ENCODE data around the gene CPNE8. TPM values are rescaled to one million over a fixed set of nuclear protein-coding genes. Genes with fewer than 3 reads are reported as not detected.
A peak's percentile ranks its signal among the peaks of the same experiment; 100 is the strongest.

Gene CPNE8
- total RNA-seq, 4 donors from 2014 or later: 10.5 to 18.1 (median 15.1) TPM

- Histone ChIP-seq H3K4me1 (no peaks in the 10 kb centered on the region), H3K36me3 (no peaks in the 10 kb centered on the region), H3K4me3 (no peak overlapping the region), H3K9me3 (no peaks in the 10 kb centered on the region), H3K27me3 (no peaks in the 10 kb centered on the region), H3K27ac (no peak overlapping the region)
- no peak for TF ChIP-seq POLR2A (IDR thresholded peaks at IDR 0.05)
- no peak for TF ChIP-seq CTCF (IDR thresholded peaks at IDR 0.05)
- intact Hi-C loops (cut with DNase I): no loop called here
- DNase-seq: no peak
- WGBS, 2 donors: 84 to 93% methylated on average over 7 of the region's 7 CpGs
Observed at GRCh38 chr12:38932320-38932719, 26.9 kb upstream of the CPNE8 start.

- WGBS, 2 donors: 84 to 85% methylated on average over 8 of the region's 8 CpGs
- Histone ChIP-seq H3K36me3 (no peaks in the 10 kb centered on the region), H3K4me3 (no peak overlapping the region), H3K27ac (no peak overlapping the region), H3K9me3 (no peaks in the 10 kb centered on the region), H3K27me3 (no peaks in the 10 kb centered on the region), H3K4me1 (no peaks in the 10 kb centered on the region)
- DNase-seq: no peak
- TF ChIP-seq CTCF (IDR thresholded peaks at IDR 0.05): no peak
- TF ChIP-seq POLR2A (IDR thresholded peaks at IDR 0.05): no peak
- intact Hi-C loops (cut with DNase I): no loop called here
Observed at GRCh38 chr12:38931461-38931860, 26.1 kb upstream of the CPNE8 start.

- H3K36me3 ChIP-seq: no peaks in the 10 kb centered on the region
- H3K27me3 ChIP-seq: no peaks in the 10 kb centered on the region
- H3K9me3 ChIP-seq: no peaks in the 10 kb centered on the region
- H3K4me3 ChIP-seq: no peak overlapping the region
- no peak overlapping the region for H3K27ac ChIP-seq
- no peaks in the 10 kb centered on the region for H3K4me1 ChIP-seq
- TF ChIP-seq POLR2A (IDR thresholded peaks at IDR 0.05): no peak
- no peak for TF ChIP-seq CTCF (IDR thresholded peaks at IDR 0.05)
- DNase-seq: no peak
- WGBS, 2 donors: 61 to 68% methylated on average over 4 of the region's 4 CpGs
- intact Hi-C loops (cut with DNase I): no loop called here
Observed at GRCh38 chr12:38930990-38931389, 25.6 kb upstream of the CPNE8 start.

- intact Hi-C loops (cut with DNase I): no loop called here
- 41 to 46% methylated on average over 1 of the region's 1 CpG for WGBS, 2 donors
- no peaks in the 10 kb centered on the region for H3K27me3 ChIP-seq
- DNase-seq: no peak
- TF ChIP-seq CTCF (IDR thresholded peaks at IDR 0.05): no peak
- TF ChIP-seq POLR2A (IDR thresholded peaks at IDR 0.05): no peak
- no peaks in the 10 kb centered on the region for H3K4me1 ChIP-seq
- H3K9me3 ChIP-seq: no peaks in the 10 kb centered on the region
- H3K4me3 ChIP-seq: no peak overlapping the region
- H3K36me3 ChIP-seq: no peaks in the 10 kb centered on the region
- H3K27ac ChIP-seq: no peak overlapping the region
Observed at GRCh38 chr12:38926501-38926900, 21.1 kb upstream of the CPNE8 start.

GRCh38 chr12:38921025-38921677 is 15.8 kb upstream of the CPNE8 start:
- H3K9me3 ChIP-seq: no peaks in the 10 kb centered on the region
- H3K27me3 ChIP-seq: no peaks in the 10 kb centered on the region
- 11 to 18% methylated on average over 2 of the region's 2 CpGs for WGBS, 2 donors
- peaks cover 0 to 16% (median 0%) of the 10 kb centered on the region in 3 donors for H3K4me1 ChIP-seq
- intact Hi-C loops (cut with DNase I): no loop called here
- DNase-seq: no peak
- no peak overlapping the region for H3K27ac ChIP-seq
- H3K4me3 ChIP-seq: no peak overlapping the region
- no peak for TF ChIP-seq POLR2A (IDR thresholded peaks at IDR 0.05)
- peak in 5 of 6 experiments; percentile 16 to 74 (median 52) for TF ChIP-seq CTCF (IDR thresholded peaks at IDR 0.05)
- H3K36me3 ChIP-seq: no peaks in the 10 kb centered on the region
